ENCODE measurements around the gene ACTG1. TPM values are rescaled to one million over a fixed set of nuclear protein-coding genes. Genes with fewer than 3 reads are reported as not detected.

ACTG1 gene
- total RNA-seq, 3 donors from 2014 or later, result 1,922 to 4,060 (median 3,184) TPM

GRCh38 chr17:81516439-81516838 lies 3.8 kb upstream of the ACTG1 start:
- Histone ChIP-seq H3K9me3 (no peaks in the 10 kb centered on the region), H3K4me1 (ENCODE audit: low read depth) (peaks cover 33% of the 10 kb centered on the region), H3K4me3 (no peak overlapping the region), H3K36me3 (ENCODE audit: low read depth) (no peaks in the 10 kb centered on the region)
- ATAC-seq (no peak), DNase-seq (peak in 1 of 3 donors; percentile 42)
- intact Hi-C loops (cut with DNase I, micrococcal nuclease), result loop anchor here in 1 of 2 donors (10.0 kb wide), 1 partner anchor 122 kb away; the partner anchor contains the start of gene BAHCC1
- no peak for TF ChIP-seq CTCF (IDR thresholded peaks at IDR 0.05)

GRCh38 chr17:81515530-81516041 lies 3.0 kb upstream of the ACTG1 start:
- Histone ChIP-seq H3K4me1 (ENCODE audit: low read depth) (peaks cover 33% of the 10 kb centered on the region), H3K4me3 (peak overlapping the region; percentile 98), H3K9me3 (no peaks in the 10 kb centered on the region), H3K36me3 (ENCODE audit: low read depth) (no peaks in the 10 kb centered on the region)
- ATAC-seq (no peak), DNase-seq (peak in 2 of 3 donors; percentile 60 to 76)
- no peak for TF ChIP-seq CTCF (IDR thresholded peaks at IDR 0.05)
- intact Hi-C loops (cut with DNase I, micrococcal nuclease), result loop anchor here in 1 of 2 donors (10.0 kb wide), 1 partner anchor 121 kb away; the partner anchor contains the start of gene BAHCC1

GRCh38 chr17:81514739-81515529 lies 2.3 kb upstream of the ACTG1 start:
- Histone ChIP-seq H3K4me3 (peak overlapping the region; percentile 98), H3K36me3 (ENCODE audit: low read depth) (no peaks in the 10 kb centered on the region), H3K9me3 (no peaks in the 10 kb centered on the region), H3K4me1 (ENCODE audit: low read depth) (peaks cover 34% of the 10 kb centered on the region)
- intact Hi-C loops (cut with DNase I, micrococcal nuclease), result loop anchor here in 1 of 2 donors (10.0 kb wide), 1 partner anchor 120 kb away; the partner anchor contains the start of gene BAHCC1
- TF ChIP-seq CTCF (IDR thresholded peaks at IDR 0.05), result no peak
- peak; percentile 90 to 93 (median 93) for DNase-seq
- peak; percentile 56 for ATAC-seq

- peak overlapping the region; percentile 98 for H3K4me3 ChIP-seq
- no peaks in the 10 kb centered on the region for H3K9me3 ChIP-seq
- intact Hi-C loops (cut with DNase I, micrococcal nuclease), result loop anchor here in 1 of 2 donors (10.0 kb wide), 1 partner anchor 120 kb away; the partner anchor contains the start of gene BAHCC1
- H3K36me3 ChIP-seq (ENCODE audit: low read depth), result no peaks in the 10 kb centered on the region
- no peak for TF ChIP-seq CTCF (IDR thresholded peaks at IDR 0.05)
- no peak for DNase-seq
- ATAC-seq, result no peak
- peaks cover 31% of the 10 kb centered on the region for H3K4me1 ChIP-seq (ENCODE audit: low read depth)
Observed at GRCh38 chr17:81514489-81514738, 1.8 kb upstream of the ACTG1 start.

GRCh38 chr17:81513753-81514488 lies 1.3 kb upstream of the ACTG1 start:
- H3K36me3 ChIP-seq (ENCODE audit: low read depth), result no peaks in the 10 kb centered on the region
- DNase-seq (peak; percentile 71 to 85 (median 81)), ATAC-seq (peak; percentile 12)
- H3K4me3 ChIP-seq, result peak overlapping the region; percentile 98
- H3K4me1 ChIP-seq (ENCODE audit: low read depth), result peaks cover 32% of the 10 kb centered on the region
- intact Hi-C loops (cut with DNase I, micrococcal nuclease), result loop anchor here in 1 of 2 donors (10.0 kb wide), 1 partner anchor 119 kb away; the partner anchor contains the start of gene BAHCC1
- TF ChIP-seq CTCF (IDR thresholded peaks at IDR 0.05), result no peak
- no peaks in the 10 kb centered on the region for H3K9me3 ChIP-seq
